ENCODE results near the gene IRF2BPL. TPM values are rescaled to one million over a fixed set of nuclear protein-coding genes. Genes with fewer than 3 reads are reported as not detected.

IRF2BPL gene
- total and polyA plus RNA-seq, 4 donors = 9.3 to 52.4 (median 38.6) TPM

GRCh38 chr14:77026930-77027537 is 1.5 kb downstream of the IRF2BPL start:
- Histone ChIP-seq H3K27me3 (ENCODE audit: control insufficient read depth in 3 of 3, insufficient read depth in 3 of 3, low read length in 2 of 3) (no peaks in the 10 kb centered on the region), H3K27ac (ENCODE audit: low read depth in 1 of 2, low read length in 1 of 2) (peak overlapping the region; percentile 100), H3K9ac (ENCODE audit: insufficient read depth in 1 of 2, low read length in 2 of 2) (peak overlapping the region in 1 of 2 donors; percentile 55), H3K4me1 (ENCODE audit: control insufficient read depth in 5 of 5, insufficient read depth in 5 of 5, low read length in 5 of 5) (peaks cover 8 to 61% (median 34%) of the 10 kb centered on the region in 5 donors), H3K4me3 (peak overlapping the region; percentile 63), H3K36me3 (ENCODE audit: control insufficient read depth in 4 of 4, insufficient read depth in 4 of 4, low read length in 4 of 4) (peaks cover 0 to 14% (median 9%) of the 10 kb centered on the region in 4 donors), H3K9me3 (ENCODE audit: control insufficient read depth in 4 of 4, insufficient read depth in 3 of 4, low read length in 3 of 4) (no peaks in the 10 kb centered on the region)
- peak; percentile 58 to 74 (median 69) for DNase-seq
- no peak for TF ChIP-seq CTCF (IDR thresholded peaks at IDR 0.05; ENCODE audit: control extremely low read depth, extremely low read depth)
- ATAC-seq (ENCODE audit: insufficient read depth, low FRiP score) = no peak
- 4 to 8% methylated on average over 51 to 65 of the region's 65 CpGs for WGBS, 2 donors

- Histone ChIP-seq H3K9me3 (ENCODE audit: control insufficient read depth in 4 of 4, insufficient read depth in 3 of 4, low read length in 3 of 4) (no peaks in the 10 kb centered on the region), H3K4me3 (peak overlapping the region; percentile 63), H3K27me3 (ENCODE audit: control insufficient read depth in 3 of 3, insufficient read depth in 3 of 3, low read length in 2 of 3) (no peaks in the 10 kb centered on the region), H3K9ac (ENCODE audit: insufficient read depth in 1 of 2, low read length in 2 of 2) (peak overlapping the region; percentile 55 to 89), H3K27ac (ENCODE audit: low read depth in 1 of 2, low read length in 1 of 2) (peak overlapping the region; percentile 100), H3K4me1 (ENCODE audit: control insufficient read depth in 5 of 5, insufficient read depth in 5 of 5, low read length in 5 of 5) (peaks cover 5 to 54% (median 29%) of the 10 kb centered on the region in 5 donors), H3K36me3 (ENCODE audit: control insufficient read depth in 4 of 4, insufficient read depth in 4 of 4, low read length in 4 of 4) (peaks cover 0 to 14% (median 9%) of the 10 kb centered on the region in 4 donors)
- no peak for ATAC-seq (ENCODE audit: insufficient read depth, low FRiP score)
- DNase-seq = peak; percentile 59 to 64 (median 64)
- no peak for TF ChIP-seq CTCF (IDR thresholded peaks at IDR 0.05; ENCODE audit: control extremely low read depth, extremely low read depth)
- WGBS, 2 donors = 28 to 59% methylated on average over 76 of the region's 76 CpGs
Observed at GRCh38 chr14:77026166-77026929, 2.2 kb downstream of the IRF2BPL start.

GRCh38 chr14:77025744-77026165 is 2.8 kb downstream of the IRF2BPL start:
- DNase-seq = peak in 1 of 3 donors; percentile 41
- Histone ChIP-seq H3K4me1 (ENCODE audit: control insufficient read depth in 5 of 5, insufficient read depth in 5 of 5, low read length in 5 of 5) (peaks cover 5 to 48% (median 23%) of the 10 kb centered on the region in 5 donors), H3K9me3 (ENCODE audit: control insufficient read depth in 4 of 4, insufficient read depth in 3 of 4, low read length in 3 of 4) (no peaks in the 10 kb centered on the region), H3K27me3 (ENCODE audit: control insufficient read depth in 3 of 3, insufficient read depth in 3 of 3, low read length in 2 of 3) (no peaks in the 10 kb centered on the region), H3K9ac (ENCODE audit: insufficient read depth in 1 of 2, low read length in 2 of 2) (peak overlapping the region in 1 of 2 donors; percentile 85), H3K27ac (ENCODE audit: low read depth in 1 of 2, low read length in 1 of 2) (peak overlapping the region; percentile 100), H3K4me3 (peak overlapping the region; percentile 63), H3K36me3 (ENCODE audit: control insufficient read depth in 4 of 4, insufficient read depth in 4 of 4, low read length in 4 of 4) (peaks cover 0 to 14% (median 9%) of the 10 kb centered on the region in 4 donors)
- no peak for TF ChIP-seq CTCF (IDR thresholded peaks at IDR 0.05; ENCODE audit: control extremely low read depth, extremely low read depth)
- WGBS, 2 donors = 42 to 60% methylated on average over 39 to 42 of the region's 42 CpGs
- ATAC-seq (ENCODE audit: insufficient read depth, low FRiP score) = no peak
